BE2C (cell line): ENCODE data around the gene MR1.

Experiments
- DNase-seq: peaks from one replicate; pipeline ENCODE4 v3.0.0-alpha.2; 2020
- H3K27me3 ChIP-seq: fragments of 250-450 bp; sonication (Bioruptor Pico); 2 replicates; pipeline ENCODE4 v1.5.1; 2020; ENCODE audit warnings: mild to moderate bottlenecking
- H3K36me3 ChIP-seq: fragments of 250-450 bp; sonication (Bioruptor Pico); 2 replicates; pipeline ENCODE4 v1.5.1; 2020; ENCODE audit warnings: mild to moderate bottlenecking
- H3K4me1 ChIP-seq: fragments of 250-450 bp; sonication (Bioruptor Pico); 2 replicates; pipeline ENCODE4 v1.5.1; 2020
- H3K4me3 ChIP-seq: 2 replicates; pipeline ENCODE4 v1.5.1; 2011; ENCODE audit warnings: low read depth, low read length
- H3K9me3 ChIP-seq: fragments of 250-450 bp; sonication (Bioruptor Pico); 2 replicates; pipeline ENCODE4 v1.5.1; 2020
- CTCF ChIP-seq: IDR thresholded peaks from 2 replicates; pipeline ENCODE4 v1.5.1; 2012; ENCODE audit warnings: mild to moderate bottlenecking, low read depth, low read length

The MR1 gene

GRCh38 chr1:181100015-181100905 lies 66.5 kb downstream of the MR1 start:
- H3K4me1 ChIP-seq: peaks cover 48% of the 10 kb centered on the region
- no peaks in the 10 kb centered on the region for H3K36me3 ChIP-seq
- H3K27me3 ChIP-seq: no peaks in the 10 kb centered on the region
- TF ChIP-seq CTCF: no peak
- H3K4me3 ChIP-seq: no peak overlapping the region
- peak; percentile 61 for DNase-seq
- no peaks in the 10 kb centered on the region for H3K9me3 ChIP-seq

GRCh38 chr1:181100934-181101333 lies 67.2 kb downstream of the MR1 start:
- Histone ChIP-seq H3K4me1 (peaks cover 45% of the 10 kb centered on the region), H3K4me3 (no peak overlapping the region), H3K9me3 (no peaks in the 10 kb centered on the region), H3K36me3 (no peaks in the 10 kb centered on the region), H3K27me3 (no peaks in the 10 kb centered on the region)
- no peak for TF ChIP-seq CTCF
- DNase-seq: no peak

GRCh38 chr1:181101581-181102226 lies 67.9 kb downstream of the MR1 start:
- Histone ChIP-seq H3K27me3 (no peaks in the 10 kb centered on the region), H3K4me1 (peaks cover 43% of the 10 kb centered on the region), H3K4me3 (no peak overlapping the region), H3K36me3 (no peaks in the 10 kb centered on the region), H3K9me3 (no peaks in the 10 kb centered on the region)
- no peak for DNase-seq
- no peak for TF ChIP-seq CTCF

- Histone ChIP-seq H3K27me3 (no peaks in the 10 kb centered on the region), H3K4me1 (peaks cover 31% of the 10 kb centered on the region), H3K4me3 (no peak overlapping the region), H3K9me3 (no peaks in the 10 kb centered on the region), H3K36me3 (no peaks in the 10 kb centered on the region)
- DNase-seq: no peak
- TF ChIP-seq CTCF: no peak
Observed at GRCh38 chr1:181102841-181103240, 69.1 kb downstream of the MR1 start.

GRCh38 chr1:181103399-181103798 lies 69.6 kb downstream of the MR1 start:
- no peaks in the 10 kb centered on the region for H3K9me3 ChIP-seq
- H3K36me3 ChIP-seq: no peaks in the 10 kb centered on the region
- H3K4me3 ChIP-seq: no peak overlapping the region
- DNase-seq: no peak
- no peaks in the 10 kb centered on the region for H3K27me3 ChIP-seq
- peaks cover 27% of the 10 kb centered on the region for H3K4me1 ChIP-seq
- no peak for TF ChIP-seq CTCF
